Stimulated activated CD8-positive, alpha-beta memory T cell treated with anti-CD3 and anti-CD28 coated beads, Interleukin-15, amount 100 ng/mL, for 1 hour (primary cell): Measurements from ENCODE around the gene SLC4A1.

Experiments used
- DNase-seq: peaks from one replicate; pipeline ENCODE4 v3.0.0-alpha.2; 2020; ENCODE audit warnings: low read depth

SLC4A1 gene

DNA sequence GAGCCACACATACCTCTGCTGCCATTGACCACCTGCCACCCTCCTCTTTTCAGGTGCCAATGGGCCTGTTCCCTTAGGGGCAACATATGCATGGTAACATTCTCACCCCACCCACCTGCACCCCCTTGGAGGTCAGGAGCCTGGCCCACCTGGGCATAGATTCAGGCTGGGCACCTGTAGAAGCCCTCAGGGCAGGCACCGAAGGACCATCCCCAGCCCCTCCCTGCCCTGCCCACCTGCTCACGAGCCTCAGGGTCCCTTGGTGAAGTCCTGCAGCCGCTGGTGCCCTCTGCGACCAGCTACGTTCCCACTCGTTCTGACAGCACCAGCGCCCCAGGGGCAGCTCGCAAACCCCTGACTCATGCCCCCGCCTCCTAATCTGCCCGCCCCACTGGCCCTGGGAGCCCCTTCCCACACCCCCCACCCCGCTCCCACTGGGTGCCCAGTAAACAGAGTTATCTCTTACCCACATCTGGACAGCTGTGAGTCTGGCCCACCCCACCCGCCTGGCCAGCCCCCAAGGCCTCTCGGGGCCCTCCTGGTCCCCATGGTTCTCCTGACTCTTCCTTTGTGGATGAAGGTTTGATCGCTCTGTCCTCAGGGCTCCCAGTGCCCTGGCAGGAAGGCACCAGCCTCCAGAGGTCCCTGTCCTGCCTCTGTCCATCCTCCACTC lies at the start of gene SLC4A1:
TSS of gene SLC4A1 (minus strand) at position 318 of the 673 bp plus-strand sequence. CDS start 5,269 bp downstream, outside the sequence.
- DNase-seq, result no peak

- DNase-seq, result no peak
Observed at GRCh38 chr17:44317545-44317944, 49.6 kb upstream of the SLC4A1 start.

DNA sequence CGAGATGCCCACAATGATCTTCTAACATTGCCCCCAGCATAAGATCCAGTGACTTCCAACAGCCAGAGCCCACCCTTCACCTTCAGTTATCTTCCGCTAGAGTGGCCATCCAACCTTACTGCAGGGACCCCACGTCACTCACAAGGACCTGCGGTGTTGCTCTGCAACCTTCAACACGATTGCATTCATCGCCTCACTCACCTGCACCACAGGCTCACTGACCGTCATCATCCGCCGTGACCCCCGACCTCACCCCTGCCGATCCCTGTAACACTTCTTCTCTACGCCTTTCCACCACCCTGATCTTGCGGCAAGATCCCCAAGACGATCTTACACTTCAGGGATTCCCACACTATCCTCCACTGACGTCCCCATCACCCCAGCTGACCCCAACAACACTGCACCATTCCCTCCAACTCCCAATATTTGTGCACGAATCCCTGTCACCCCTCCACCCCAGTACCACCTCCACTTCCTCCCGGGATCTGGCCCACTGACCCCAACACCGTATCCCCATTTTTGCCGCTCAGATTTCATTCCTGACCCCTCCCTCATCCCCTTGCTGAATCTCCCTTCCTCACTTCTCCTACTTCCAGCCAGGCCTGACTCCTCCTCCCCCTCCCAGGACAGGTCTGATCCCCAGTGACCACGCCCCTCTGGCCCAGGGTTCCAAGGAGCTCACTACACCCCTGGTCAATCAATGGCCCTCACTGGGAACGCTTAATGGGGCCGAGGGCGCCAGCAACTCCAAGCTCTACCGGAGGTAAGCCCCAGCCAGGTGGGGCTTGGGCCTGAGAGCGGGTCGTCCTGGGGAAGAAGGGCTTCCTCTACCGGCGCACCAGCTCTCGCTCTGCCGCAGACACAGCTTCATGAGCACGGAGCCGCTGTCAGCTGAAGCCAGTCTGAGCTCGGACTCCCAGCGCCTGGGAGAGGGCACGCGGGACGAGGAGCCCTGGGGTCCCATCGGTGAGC lies 48.1 kb upstream of the SLC4A1 start:
- DNase-seq, result no peak

- DNase-seq, result no peak
Observed at GRCh38 chr17:44314869-44315661, 47.1 kb upstream of the SLC4A1 start.

DNA sequence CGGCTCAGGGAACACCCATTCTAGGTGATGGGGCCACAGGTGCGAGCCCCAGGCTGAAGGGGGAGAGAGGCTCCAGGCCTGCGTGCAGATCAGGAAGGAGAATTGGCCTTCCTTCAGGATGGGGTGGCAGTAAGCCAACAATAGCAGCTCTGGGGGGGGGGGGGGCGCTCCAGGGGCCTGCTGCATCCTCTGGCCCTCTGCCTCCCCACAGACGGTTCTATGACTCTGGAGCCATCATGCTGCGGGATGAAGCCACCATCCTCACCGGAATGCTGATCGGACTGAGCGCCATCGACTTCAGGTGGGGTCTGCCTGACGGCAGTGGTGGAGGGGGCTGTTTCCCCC lies 46.6 kb upstream of the SLC4A1 start:
- no peak for DNase-seq

DNA sequence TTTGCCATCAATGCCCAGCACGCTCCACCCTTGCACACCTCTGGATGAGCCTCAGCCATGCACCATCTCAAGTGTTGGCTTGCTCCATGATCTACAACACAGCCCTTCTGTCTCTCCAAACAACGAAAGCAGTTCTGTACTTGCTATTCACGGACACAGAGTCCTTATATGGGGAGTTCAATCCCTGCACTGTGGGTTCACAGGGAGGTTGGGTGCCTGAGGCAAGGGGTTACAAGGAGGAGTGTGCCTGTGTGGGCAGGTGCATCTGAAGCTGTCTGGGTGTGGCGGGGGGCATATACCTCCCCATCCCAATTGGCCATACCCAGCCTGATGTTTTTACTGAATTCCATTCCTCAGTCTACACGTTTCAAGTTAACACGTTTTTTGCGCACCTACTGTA lies 46.1 kb upstream of the SLC4A1 start:
- DNase-seq, result no peak

DNA sequence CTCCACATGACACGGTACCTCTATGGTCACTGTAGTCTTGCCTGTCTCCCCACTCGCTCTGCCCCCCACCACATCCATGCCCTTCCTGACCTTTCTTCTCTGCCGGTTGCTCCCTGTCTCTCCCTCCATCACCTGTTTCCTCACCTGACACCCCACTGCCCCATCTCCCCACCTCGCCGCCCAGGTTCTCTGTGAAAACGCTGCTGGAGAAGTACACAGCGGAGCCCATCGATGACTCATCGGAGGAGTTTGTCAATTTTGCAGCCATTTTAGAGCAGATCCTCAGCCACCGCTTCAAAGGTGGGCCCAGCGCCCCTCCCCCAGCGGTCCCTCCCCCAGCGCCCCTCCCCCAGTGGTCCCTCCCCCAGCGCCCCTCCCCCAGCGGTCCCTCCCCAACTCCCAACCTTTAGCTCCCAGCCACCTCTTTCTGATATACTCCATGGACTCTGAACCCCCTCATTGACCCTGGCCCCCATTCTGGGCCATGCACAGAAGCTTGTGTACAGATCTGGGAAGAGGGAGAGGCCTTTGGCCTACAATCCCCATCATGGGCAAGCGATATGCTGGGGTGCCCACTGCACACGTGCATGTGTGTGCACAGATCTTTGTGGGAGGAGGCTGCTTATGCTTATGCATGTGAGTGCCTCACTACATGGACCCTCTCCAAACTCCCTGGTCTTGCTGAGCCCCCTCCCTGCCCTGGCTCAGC lies 44.6 kb upstream of the SLC4A1 start:
- no peak for DNase-seq

GRCh38 chr17:44311562-44312181 lies 43.7 kb upstream of the SLC4A1 start:
- DNase-seq, result no peak

DNA sequence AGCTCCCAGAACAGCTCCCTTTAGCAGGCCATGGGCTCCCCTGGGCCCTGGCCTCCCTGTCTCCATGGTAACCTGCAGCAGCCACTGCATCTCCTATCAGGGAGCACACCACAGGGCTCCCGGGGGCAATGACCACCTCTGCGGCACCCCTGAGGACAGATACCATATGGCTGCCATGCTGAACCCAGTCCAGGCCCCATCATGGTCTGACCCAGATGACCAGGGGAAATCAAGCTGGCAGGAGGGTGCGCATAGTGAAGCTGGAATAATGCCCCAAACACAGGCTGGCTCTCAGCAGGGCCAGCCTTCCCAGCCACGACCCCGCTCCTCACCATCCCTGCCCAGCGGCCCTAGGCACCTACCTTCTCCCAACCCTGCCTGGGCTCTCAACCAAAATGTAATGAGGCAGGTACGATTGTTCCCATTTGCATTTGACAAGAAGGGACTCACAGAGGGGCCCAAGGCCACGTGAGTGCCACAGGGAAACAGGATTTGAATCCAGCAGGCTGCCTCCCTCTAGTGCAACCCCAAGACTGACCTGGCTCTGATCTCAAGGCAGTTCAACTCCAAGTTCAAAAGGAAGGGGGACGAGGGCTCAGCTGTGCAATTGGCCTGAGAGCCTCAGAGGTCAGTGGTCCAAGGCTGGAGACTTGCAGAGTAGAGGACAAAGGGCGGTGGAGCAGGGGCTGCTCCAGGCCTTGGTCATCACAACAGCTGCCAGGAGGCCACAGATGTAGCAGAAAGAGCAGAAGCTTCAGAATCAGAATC lies 42.9 kb upstream of the SLC4A1 start:
- DNase-seq, result no peak

DNA sequence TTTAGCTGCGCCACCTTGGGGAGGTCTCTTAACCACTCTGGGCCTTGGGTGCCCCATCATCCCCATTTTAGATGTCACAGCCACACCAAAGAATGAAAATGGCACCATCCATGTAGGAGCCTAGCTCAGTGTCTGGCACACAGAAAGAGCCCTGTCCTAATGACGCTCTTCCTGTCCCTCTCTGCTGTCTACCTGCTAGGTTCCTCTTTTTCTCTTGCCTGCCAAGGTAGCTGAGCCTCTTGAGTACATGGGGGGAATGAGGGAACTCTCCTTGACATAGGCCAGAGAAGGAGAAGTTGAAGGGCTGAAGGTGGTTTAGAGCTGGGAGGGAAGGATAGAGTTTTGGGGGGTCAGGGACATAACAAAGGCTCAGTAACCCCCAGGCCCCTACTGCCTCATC lies 42.3 kb upstream of the SLC4A1 start:
- no peak for DNase-seq

- no peak for DNase-seq
Observed at GRCh38 chr17:44309472-44309871, 41.5 kb upstream of the SLC4A1 start.

DNA sequence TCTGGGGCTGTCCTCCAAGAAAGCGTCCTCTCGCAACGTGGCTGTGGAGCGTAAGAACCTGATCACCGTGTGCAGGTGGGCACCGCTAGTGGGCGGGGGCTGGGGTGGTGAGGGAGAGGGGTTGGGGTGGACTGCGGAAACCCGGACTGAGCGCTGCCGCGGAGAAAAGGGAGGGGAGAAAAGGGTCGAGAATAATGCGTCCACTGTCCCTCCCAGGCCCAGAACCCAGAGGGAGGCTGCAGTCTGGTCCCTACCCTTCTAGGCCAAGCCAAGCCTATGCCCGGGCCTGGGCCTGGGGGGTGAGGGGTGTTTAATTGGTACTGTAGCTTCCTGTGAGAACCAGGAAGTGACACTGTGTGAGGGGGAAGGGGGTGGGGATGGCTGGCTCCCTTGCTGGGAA lies 40.9 kb upstream of the SLC4A1 start:
- DNase-seq, result no peak

- DNase-seq, result peak; percentile 79
Observed at GRCh38 chr17:44308320-44308818, 40.4 kb upstream of the SLC4A1 start, which contains the start of gene RUNDC3A. RUNDC3A (plus strand) TSS chr17:44308601; CDS start chr17:44308833, 232 bp downstream.

DNA sequence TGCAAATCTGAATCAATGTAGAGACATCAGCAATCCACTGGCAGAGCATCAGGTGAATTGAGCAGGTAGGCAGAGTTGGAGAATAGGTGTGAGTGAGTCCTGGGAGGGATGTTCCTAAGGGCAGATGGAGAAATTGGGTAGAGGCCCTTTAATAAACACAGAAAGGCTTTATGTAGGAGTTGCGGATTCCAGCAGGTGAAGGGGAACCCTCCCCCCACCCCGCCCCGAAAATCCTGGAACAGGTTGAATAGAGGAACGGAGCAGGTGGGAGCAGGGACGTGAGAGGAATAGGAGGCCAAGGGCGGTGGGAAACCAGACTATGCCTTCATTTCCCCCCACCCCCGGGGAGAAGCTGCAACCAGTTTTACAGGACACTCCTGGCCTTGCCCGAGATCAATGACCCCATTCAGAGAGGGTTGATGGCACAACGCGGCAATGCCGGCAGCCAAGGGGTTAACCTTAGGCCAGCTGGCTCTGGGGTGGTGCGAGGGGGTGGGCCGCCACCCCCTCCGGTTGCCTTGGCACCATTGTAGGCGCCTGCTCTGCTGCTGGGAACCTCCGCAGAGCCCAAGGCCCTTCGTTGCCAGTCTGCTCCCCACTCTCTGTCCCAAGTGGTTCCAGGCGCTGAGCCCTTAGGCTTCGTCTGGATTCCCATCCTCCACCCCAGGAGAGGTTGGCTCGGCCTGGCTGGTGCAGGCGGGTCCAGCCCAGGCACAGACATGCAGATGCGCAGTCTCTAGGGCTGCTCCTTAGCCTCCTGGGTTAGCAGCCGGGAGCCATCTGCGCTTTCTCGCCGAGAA lies 39.7 kb upstream of the SLC4A1 start:
- DNase-seq, result no peak

DNA sequence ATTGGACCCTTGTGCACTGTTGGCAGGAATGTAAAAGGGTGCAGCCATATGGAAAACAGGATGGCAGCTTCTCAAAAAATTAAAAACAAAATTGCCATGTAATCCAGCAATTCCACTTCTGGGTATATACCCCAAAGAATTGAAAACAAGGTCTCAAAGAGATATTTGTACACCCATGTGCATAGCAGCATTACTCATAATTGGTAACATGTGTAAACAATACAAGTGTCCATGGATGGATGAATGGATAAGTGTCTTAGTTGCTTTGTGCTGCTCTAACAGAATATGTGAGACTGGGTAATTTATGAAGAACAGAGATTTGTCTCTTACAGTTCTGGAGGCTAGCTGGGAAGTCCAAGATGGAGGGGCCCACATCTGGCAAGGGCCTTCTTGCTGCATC lies 36.7 kb upstream of the SLC4A1 start:
- DNase-seq, result no peak

DNA sequence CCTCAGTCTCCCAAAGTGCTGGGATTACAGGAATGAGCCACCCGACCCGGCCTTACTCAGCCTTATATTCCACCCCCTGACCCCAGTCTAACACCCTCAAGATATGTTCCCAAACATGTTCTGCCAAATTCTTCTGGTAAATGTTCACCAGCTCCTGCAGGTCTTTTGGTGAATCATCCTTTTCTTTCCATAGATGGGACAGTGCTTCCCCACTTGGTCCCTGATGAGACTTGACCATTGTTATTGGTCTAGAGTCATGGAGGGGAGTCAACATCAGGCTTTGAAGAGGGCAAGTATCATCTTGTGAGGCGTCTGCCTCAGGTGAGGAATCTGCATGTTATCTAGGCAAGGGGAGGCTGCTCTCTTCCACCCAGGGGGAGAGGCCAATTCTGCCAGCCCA lies 30.0 kb upstream of the SLC4A1 start:
- no peak for DNase-seq

DNA sequence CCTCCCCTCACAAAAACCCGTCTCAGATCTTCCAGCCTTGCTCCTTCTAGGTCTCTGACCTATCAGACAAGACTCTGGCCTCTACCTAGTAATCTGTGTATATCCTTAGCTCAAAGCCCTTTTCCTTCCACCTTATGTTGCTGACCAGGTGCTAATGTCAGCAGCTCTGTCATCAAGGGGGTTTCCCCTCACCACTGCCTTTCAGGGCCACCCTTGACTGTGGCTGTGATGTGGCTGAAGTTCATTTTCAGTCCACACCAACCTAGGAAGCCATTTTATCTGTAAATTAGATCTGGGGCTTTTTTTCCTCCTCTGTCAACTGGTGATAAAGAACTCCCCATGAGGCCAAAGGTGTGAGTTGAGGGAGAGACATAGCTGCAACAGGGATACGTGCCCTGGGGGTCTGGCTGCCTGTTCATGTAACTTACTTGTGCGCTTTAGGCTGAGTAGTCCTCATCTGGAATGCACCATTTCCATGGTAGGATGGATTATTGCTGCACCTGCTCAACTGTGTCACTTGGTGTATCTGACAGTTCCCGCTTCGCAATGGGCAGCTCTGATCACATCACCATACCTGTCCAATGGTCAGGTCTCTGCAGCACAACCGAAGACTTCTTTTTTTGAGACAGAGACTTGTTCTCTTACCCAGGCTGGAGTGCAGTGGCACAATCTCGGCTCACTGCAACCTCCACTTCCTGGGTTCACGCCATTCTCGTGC lies 25.7 kb upstream of the SLC4A1 start:
- DNase-seq, result no peak

- no peak for DNase-seq
Observed at GRCh38 chr17:44287651-44288050, 19.7 kb upstream of the SLC4A1 start.

- no peak for DNase-seq
Observed at GRCh38 chr17:44284024-44284400, 16.1 kb upstream of the SLC4A1 start.
